MV-4-11 (cell line): ENCODE results near the gene MTRF1.
"Not testable (repeated sequence)": the region's sequence is repeated elsewhere in the genome, so short reads cannot be mapped to it uniquely, and the experiment has no call there.

Experiments
- DNase-seq: peaks from one replicate; lab custom pipeline; 2025; lab: John Stamatoyannopoulos, UW

The MTRF1 gene

GRCh38 chr13:41177616-41178015, 85.8 kb downstream of the MTRF1 start:
- peak; percentile 41 for DNase-seq

- DNase-seq = not testable (repeated sequence)
Measured at GRCh38 chr13:41175576-41175975, 87.8 kb downstream of the MTRF1 start.
